Activated effector memory CD4-positive, alpha-beta T cell treated with Interleukin-2 at 50 U/mL for 16 hours (primary cell): ENCODE results near the gene FOXA3.
A peak's percentile ranks its signal among the peaks of the same experiment; 100 is the strongest.
"Not testable (repeated sequence)": the region's sequence is repeated elsewhere in the genome, so short reads cannot be mapped to it uniquely, and the experiment has no call there.

ENCODE experiments used
- DNase-seq: peaks from one replicate; pipeline ENCODE4 v3.0.0-alpha.2; 2020

Gene FOXA3

GRCh38 chr19:45876411-45877197 lies 12.5 kb downstream of the FOXA3 start:
- DNase-seq, result no peak

DNA sequence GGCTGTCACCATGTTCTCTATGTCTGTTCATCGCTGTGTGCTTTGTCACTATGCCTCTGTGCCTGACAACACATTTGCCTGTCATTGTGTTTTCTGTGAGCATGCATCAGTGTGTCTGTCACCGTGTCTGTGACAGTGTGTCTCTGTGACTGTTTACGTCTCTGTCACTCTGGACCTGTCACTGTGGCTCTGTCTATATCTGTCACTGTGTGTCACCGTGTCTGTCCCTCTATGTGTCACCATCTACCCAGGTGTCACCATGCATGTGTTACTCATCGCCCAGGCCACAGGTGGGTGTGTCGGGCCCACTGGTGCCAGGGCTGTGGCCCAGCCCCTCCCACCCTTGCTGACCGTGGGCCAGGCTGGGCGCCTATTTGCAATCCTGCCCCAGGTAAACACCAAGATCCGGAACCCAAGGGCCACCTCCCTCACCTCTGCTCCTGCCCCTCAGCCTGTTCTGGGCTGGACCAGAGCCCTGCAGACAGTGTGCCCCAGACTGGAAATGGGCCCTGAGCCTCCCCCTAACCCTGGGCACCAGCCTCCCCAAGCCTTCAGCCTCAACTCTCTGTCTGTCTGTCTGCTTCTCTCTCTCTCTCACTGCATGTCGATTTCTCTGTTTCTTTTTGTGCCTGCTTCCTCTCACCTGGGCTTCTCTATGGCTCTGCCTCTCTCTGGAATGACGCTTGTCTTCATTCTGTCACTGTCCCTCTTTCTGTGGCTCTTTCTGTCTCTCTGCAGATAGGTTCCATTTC lies 14.1 kb downstream of the FOXA3 start:
- no peak for DNase-seq

DNA sequence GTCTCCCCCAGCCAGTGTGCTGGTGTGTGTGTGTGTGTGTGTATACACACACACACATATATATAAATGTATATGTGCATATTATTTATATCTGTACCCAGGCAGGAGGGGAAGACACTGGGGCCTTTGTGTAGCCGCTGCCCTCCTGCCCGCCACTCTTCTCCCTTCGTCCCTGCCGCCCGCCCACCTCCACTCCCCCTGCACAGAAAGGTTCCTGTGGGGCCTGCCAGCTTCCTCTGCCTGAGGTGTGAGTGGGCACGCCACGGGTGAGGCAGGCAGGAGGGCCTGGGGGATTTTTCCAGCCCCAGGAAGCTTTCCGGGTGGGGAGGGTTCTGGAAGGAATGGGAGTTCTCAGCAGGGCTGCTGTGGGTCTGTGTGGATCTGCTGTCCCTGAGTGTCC lies 14.9 kb downstream of the FOXA3 start:
- DNase-seq, result no peak

DNA sequence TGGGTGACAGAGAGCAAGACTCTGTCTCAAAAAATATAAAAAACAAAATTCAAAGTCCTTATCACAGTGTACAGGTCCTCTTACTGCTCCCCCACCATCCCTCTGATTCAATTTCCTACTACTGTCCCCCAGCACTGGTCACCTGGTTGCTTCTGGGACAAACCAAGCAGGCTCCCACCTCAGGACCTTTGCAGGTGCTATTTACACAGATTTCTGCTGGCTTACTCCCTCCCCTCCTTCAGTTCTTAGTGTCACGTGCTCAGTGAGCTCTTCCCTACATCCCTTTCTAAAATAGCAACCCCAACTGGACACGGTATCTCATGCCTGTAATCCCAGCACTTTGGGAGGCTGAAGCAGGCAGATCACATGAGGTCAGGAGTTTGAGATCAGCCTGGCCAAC lies 15.8 kb downstream of the FOXA3 start:
- DNase-seq, result no peak

DNA sequence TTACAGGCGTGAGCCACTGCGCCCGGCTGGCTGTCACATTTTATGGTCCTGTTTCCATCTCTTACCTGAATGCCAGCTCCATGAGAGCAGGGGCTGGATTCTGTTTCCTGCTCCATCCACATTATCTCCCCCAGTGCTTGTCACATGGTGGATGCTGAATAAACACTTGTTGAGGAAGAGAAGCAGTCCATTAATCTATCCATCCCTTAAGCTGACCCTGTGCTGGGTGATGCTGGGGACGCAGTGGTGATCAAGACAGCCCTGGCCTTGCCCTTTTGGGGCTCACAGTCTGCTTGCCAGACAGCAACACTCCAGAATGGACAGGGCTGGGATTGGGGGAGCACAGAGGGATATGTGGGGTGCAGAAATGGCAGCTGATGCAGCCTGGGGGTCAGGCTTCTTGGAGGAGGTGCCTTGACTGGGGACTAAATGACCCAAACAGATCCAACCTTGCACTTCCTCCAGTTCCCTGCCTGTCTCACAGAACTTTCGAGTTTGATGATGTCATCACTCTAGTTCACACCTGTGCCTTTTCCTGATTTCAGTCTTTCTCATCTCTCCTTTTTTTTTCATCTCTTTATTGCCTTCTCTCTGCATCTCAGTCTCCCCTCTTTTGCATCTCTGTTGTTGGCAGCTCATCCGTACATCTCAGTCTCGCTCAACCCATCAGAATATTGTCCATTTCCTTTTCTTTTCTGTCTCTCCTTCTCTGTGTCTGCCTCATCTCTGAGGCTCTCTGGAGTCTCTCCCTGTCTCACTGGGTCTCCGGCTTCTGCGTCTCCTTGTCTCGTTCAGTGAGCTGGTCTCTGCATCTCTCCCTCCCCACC lies 17.2 kb downstream of the FOXA3 start:
- no peak for DNase-seq

DNA sequence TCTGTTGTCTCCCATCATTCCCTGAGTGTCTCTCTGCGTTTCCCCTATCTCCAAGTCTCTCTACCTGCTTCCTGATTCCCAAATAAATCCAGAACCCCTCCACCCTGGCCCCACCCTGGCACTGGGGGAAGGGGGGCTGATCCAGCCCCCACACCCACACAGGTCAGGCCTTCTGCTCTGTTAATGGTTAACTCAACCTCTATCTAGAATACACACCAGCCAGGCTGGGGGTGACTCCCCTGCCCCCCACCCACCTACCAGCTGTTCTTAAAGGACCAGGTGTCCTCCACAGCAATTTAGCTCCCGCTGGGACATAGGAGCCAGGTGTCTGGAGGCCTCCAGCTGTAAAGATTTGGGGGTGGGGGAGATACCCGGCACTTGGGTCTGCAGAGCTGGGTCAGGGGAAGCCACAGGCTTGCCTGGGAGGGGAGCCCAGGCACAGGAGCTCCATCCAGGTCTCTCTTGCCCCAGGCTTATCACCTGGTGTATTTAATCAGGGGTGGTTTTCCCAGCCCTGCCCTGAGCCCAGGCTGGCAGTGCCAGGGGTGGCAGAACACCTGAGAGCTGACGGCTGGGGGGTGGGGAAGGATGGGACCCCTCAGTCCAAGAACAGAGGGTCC lies 17.9 kb downstream of the FOXA3 start:
- no peak for DNase-seq

- peak; percentile 73 for DNase-seq
Measured at GRCh38 chr19:45882652-45883585, 18.8 kb downstream of the FOXA3 start.

- DNase-seq, result no peak
Measured at GRCh38 chr19:45883586-45883880, 19.4 kb downstream of the FOXA3 start.

DNA sequence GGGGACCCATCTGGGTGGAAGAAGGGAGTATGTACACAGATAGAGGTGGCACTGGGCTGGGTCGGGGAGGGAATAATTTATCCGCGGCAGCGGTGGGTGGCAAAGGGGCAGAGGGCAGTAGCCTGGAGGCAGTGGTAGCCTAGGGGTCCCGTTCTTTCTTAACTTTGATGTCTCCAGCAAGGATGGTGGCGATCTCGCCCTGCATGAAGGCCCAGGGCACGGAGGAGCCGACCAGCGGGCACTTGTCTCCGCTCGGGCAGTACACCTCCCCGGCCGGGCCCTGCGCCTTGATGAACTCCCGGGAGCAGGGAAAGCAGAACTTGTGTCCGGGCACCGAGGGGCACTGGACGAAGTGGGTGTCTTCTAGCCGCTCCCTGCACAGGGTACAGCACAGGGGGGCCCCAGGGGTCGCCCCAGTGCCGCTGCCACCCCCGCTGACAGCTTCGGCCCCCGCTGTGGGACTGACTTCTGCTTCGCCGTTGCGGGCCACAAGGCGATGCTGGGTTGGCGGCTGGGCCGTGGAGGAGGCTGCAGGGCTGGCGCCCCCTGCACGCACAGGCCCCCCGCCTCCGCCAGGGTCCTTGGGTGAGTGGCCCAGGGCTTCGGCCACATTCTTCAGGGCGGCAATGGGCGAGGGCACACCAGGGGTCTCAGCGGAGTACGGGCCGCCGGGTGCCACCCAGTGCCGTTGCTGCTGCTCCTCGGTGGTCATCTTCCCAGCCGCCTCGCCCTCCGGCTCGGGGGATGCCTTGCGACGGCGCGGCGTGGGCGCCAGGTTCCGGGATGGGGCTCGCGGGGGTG lies 20.0 kb downstream of the FOXA3 start:
- no peak for DNase-seq

DNA sequence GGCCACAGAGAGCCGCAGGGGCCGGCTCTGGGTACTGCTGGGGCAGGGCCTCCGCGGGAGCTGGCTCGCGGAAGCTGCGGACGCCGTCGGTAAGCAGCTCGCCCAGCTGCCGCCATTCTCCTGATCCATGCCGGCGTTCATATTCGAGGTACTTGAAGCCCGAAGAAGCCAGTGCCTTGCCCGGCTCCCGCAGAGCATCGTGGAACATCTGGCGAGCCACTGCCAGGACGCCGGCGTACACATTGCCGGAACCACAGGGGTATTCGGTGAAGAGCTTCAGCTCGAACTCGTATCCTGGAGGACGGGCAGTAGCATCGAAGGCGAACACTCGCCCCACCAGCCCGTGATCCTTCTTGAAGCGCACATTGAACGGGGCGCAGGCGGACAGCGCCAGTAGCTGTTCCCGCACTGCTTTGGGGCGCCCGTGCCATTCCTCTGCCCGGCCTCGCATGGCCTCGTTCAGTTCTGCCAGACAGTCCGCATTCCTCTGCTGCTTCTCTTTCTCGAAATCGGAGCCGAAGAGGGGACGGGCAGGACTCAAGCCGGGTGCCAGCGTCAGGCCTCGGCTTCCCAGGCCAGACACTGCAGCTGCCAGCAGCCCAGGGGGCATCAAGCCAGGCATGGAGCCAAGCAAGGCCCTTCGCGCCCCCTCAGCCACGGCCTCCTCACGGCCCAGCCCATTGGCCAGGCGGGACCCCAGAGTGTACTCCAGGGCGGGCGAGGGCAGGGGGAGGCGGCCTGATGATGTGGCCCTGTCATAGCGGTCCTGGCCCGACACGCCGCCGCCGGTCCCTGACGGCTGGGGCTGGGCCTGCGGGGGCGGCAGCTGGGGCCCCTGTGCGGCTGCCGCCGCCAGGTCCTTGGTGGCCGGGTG lies 20.8 kb downstream of the FOXA3 start:
- no peak for DNase-seq

GRCh38 chr19:45885556-45886426 lies 21.7 kb downstream of the FOXA3 start, which contains the start of gene IRF2BP1:
IRF2BP1 (minus strand) TSS chr19:45886141; CDS start chr19:45885774, 367 bp downstream.
- DNase-seq, result peak; percentile 85

DNA sequence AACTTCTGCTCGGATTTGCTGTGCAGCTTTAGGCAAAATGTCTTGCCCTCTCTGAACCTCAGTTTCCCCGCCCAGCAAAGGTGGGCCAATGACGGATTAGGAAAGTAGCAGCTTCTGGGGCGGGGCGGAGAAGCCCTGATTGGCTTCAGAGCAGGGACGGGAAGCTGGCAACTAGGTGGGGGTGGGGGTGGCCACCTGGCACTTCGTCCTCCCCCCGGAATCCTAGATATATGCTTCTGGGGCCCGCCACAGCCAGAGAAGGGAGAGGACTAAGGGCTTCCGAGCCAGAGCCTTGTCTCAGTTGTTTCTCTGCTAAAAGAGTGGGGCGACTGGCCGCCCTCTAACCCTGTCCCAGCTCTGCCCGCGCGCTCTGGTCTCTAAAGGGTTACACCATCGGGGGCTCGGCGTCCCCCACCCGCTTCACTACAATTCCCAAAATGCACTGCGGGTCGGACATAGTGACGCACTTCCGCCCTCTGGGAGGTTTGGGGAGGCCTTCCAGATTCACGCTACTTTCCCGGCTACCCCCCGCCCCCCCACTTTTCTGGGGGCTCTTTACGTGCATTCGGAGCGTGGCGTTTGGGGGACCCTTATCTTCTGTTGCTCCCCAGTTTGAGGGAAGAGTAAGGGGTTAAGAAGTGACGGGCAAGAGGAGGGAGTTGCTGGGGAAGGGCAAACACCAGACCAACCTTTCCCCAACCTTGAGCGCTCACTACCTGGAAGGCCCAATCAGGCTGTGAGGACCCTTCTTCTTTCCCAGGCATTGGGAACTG lies 22.5 kb downstream of the FOXA3 start:
- DNase-seq, result peak; percentile 85

DNA sequence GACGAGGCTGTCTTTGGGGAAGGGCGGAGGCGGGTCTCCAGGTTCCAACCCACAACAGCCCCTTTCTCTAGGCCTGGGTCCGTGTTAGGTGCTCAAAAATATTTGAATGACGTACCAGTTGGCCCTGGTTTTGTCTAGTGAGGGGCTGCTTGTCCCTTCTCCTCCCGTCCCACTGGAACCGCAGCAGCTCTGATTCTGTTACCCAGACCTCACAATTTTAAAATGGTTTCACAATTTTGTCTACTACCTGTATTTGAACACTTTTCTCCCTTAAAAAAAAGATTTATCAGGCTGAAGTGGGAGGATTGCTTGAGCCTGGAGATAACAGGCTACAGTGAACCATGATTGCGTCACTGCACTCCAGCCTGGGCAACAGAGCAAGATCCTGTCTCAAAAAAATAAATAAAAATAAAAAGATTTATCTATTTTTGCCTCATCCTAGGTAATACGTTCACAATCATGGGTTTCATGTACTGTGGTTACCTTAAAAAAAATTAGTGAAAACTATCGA lies 23.1 kb downstream of the FOXA3 start:
- no peak for DNase-seq

GRCh38 chr19:45889210-45889885 lies 25.2 kb downstream of the FOXA3 start:
- no peak for DNase-seq

- DNase-seq, result no peak
Measured at GRCh38 chr19:45890877-45891276, 26.8 kb downstream of the FOXA3 start.

DNA sequence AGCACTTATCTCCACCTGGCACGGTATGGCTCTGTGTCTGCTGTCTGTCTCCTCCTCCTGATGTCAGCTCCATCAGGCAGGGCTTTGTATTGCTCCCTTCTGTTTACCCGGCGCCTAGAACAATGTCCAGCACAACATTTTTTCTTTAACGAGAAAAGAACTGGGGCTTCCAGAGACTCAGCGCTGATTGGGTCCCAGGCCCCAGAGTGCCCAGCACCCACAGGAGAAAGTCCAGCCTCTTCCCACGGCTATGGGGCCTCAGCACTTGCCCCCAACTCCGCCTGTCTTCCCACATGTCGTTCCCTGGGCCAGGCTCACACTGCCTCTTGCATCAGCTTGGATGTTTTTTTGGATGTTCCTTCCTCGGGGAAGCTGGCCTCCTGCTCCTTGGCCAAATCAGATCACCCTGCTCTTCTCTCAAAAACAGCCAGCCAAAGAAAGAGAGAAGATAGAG lies 31.4 kb downstream of the FOXA3 start:
- DNase-seq, result no peak

GRCh38 chr19:45895983-45896599 lies 32.0 kb downstream of the FOXA3 start:
- DNase-seq, result not testable (repeated sequence)
